H1 (cell line): Measurements from ENCODE around the gene SLC7A8. TPM values are rescaled to one million over a fixed set of nuclear protein-coding genes. Genes with fewer than 3 reads are reported as not detected.

ENCODE experiments used
- CTCF ChIA-PET: fragments of 300-600 bp; sonication (Branson Sonifier 250); formaldehyde crosslinking; loops from one replicate; lab custom pipeline; 2021; ENCODE audit not compliant: partially characterized antibody; lab: Charles Lee
- POLR2A ChIA-PET: fragments of 300-600 bp; sonication (Branson Sonifier 250); formaldehyde crosslinking; loops from one replicate; lab custom pipeline; 2021; ENCODE audit warnings: inconsistent platforms; ENCODE audit not compliant: partially characterized antibody; lab: Charles Lee
- DNase-seq, 2 experiments: peaks; one replicate each; pipeline versions ENCODE4 v3.0.0 to v3.0.0-alpha.2; 2010 to 2022; ENCODE audit warnings: low spot score in 2 of 2, low read depth in 1 of 2, mixed read lengths in 1 of 2
- FAIRE-seq: peaks from 2 replicates; lab custom pipeline; 2011; peaks lifted over from hg19 to GRCh38; lab: Jason Lieb, UNC
- H2AFZ ChIP-seq: 2 replicates; pipeline ENCODE4 v1.8.1; 2012; ENCODE audit warnings: low read length, inconsistent platforms
- H2AK5ac ChIP-seq: 2 replicates; pipeline ENCODE4 v1.6.1; 2013; ENCODE audit warnings: low read depth, low read length
- H2BK120ac ChIP-seq: replicated peaks from 2 replicates; pipeline ENCODE3; 2013; ENCODE audit warnings: low read depth, low read length, inconsistent platforms
- H2BK12ac ChIP-seq: 2 replicates; pipeline ENCODE4 v1.6.1; 2013; ENCODE audit warnings: low read depth, low read length
- H2BK15ac ChIP-seq: 2 replicates; pipeline ENCODE4 v1.6.1; 2013; ENCODE audit warnings: low read length
- H2BK20ac ChIP-seq: 2 replicates; pipeline ENCODE4 v1.6.1; 2013; ENCODE audit warnings: low read length
- H2BK5ac ChIP-seq: 2 replicates; pipeline ENCODE4 v1.6.1; 2013; ENCODE audit warnings: low read depth, low read length
- H3K14ac ChIP-seq: 2 replicates; pipeline ENCODE4 v1.6.1; 2013; ENCODE audit warnings: inconsistent platforms; ENCODE audit not compliant: insufficient read length
- H3K18ac ChIP-seq: 2 replicates; pipeline ENCODE4 v1.6.1; 2013; ENCODE audit warnings: low read length; ENCODE audit errors: extremely low read depth
- H3K23ac ChIP-seq: 2 replicates; pipeline ENCODE4 v1.6.1; 2013; ENCODE audit warnings: inconsistent platforms; ENCODE audit not compliant: insufficient read length
- H3K23me2 ChIP-seq: 2 replicates; pipeline ENCODE4 v1.6.1; 2013; ENCODE audit warnings: low read depth, low read length
- H3K27ac ChIP-seq: 2 replicates; pipeline ENCODE4 v1.6.1; 2011; ENCODE audit warnings: low read depth, low read length, inconsistent platforms
- H3K27me3 ChIP-seq, 4 experiments: replicated peaks in 1 of 4; 1 replicate in 1 of 4; 2 replicates in 3 of 4; pipeline versions ENCODE4 v1.6.1 to v1.8.1; 2011 to 2013; ENCODE audit warnings: low read length in 3 of 4, mild to moderate bottlenecking in 3 of 4, inconsistent platforms in 2 of 4, mixed read lengths in 2 of 4, moderate library complexity in 1 of 4; ENCODE audit not compliant: control insufficient read depth in 3 of 4, insufficient read depth in 3 of 4; ENCODE audit errors: extremely low read depth in 1 of 4
- H3K36me3 ChIP-seq, 4 experiments: 2 replicates each; pipeline versions ENCODE4 v1.6.1 to v1.8.1; 2011 to 2013; ENCODE audit warnings: mild to moderate bottlenecking in 4 of 4, low read length in 3 of 4, moderate library complexity in 2 of 4, control low read depth in 1 of 4, inconsistent platforms in 1 of 4; ENCODE audit not compliant: insufficient read depth in 4 of 4, control insufficient read depth in 2 of 4
- H3K4ac ChIP-seq: replicated peaks from 2 replicates; pipeline ENCODE3; 2013; ENCODE audit warnings: low read length, low read depth, mixed read lengths, inconsistent platforms; ENCODE audit not compliant: insufficient read length
- H3K4me1 ChIP-seq, 4 experiments: replicated peaks in 1 of 4; 1 replicate in 1 of 4; 2 replicates in 3 of 4; pipeline versions ENCODE4 v1.6.1 to v1.8.1; 2011 to 2013; ENCODE audit warnings: low read length in 3 of 4, inconsistent platforms in 2 of 4, mixed read lengths in 1 of 4; ENCODE audit not compliant: insufficient read depth in 4 of 4, control insufficient read depth in 3 of 4
- H3K4me2 ChIP-seq, 2 experiments: 2 replicates each; pipeline versions ENCODE4 v1.6.1 to v1.8.1; 2011 to 2013; ENCODE audit warnings: low read depth in 2 of 2, low read length in 2 of 2, control low read depth in 1 of 2, inconsistent platforms in 1 of 2, mild to moderate bottlenecking in 1 of 2; ENCODE audit not compliant: insufficient read depth in 1 of 2
- H3K4me3 ChIP-seq, 4 experiments: fragments of 200-600, 300-600 bp in 1 of 4; sonication (generic), shearing (Covaris generic), sonication (Bioruptor Twin) in 1 of 4; 2 replicates each; pipeline versions ENCODE4 v1.5.1 to v1.8.1; 2011 to 2016; ENCODE audit warnings: low read length in 4 of 4, low read depth in 3 of 4, control low read depth in 2 of 4, inconsistent platforms in 2 of 4, mild to moderate bottlenecking in 2 of 4, mixed read lengths in 1 of 4, moderate library complexity in 1 of 4; ENCODE audit not compliant: insufficient read depth in 2 of 4; ENCODE audit errors: extremely low read depth in 1 of 4
- H3K56ac ChIP-seq: replicated peaks from 2 replicates; pipeline ENCODE3; 2013; ENCODE audit warnings: low read depth, mild to moderate bottlenecking, mixed read lengths, low read length, inconsistent platforms; ENCODE audit not compliant: insufficient read length
- H3K79me1 ChIP-seq: 2 replicates; pipeline ENCODE4 v1.6.1; 2013; ENCODE audit warnings: low read depth, low read length, control low read depth
- H3K79me2 ChIP-seq, 2 experiments: 2 replicates each; pipeline versions ENCODE4 v1.6.1 to v1.8.1; 2012 to 2013; ENCODE audit warnings: low read length in 2 of 2, mild to moderate bottlenecking in 2 of 2, inconsistent platforms in 1 of 2; ENCODE audit not compliant: insufficient read depth in 2 of 2, control insufficient read depth in 1 of 2
- H3K9ac ChIP-seq, 4 experiments: replicated peaks in 1 of 4; 1 replicate in 1 of 4; 2 replicates in 3 of 4; pipeline versions ENCODE4 v1.6.1 to v1.8.1; 2011 to 2013; ENCODE audit warnings: low read depth in 3 of 4, low read length in 3 of 4, control low read depth in 2 of 4, mild to moderate bottlenecking in 2 of 4, moderate library complexity in 2 of 4, inconsistent platforms in 1 of 4; ENCODE audit errors: extremely low read depth in 1 of 4
- H3K9me3 ChIP-seq, 2 experiments: 2 replicates each; pipeline versions ENCODE4 v1.6.1 to v1.8.1; 2012 to 2013; ENCODE audit warnings: mild to moderate bottlenecking in 2 of 2, moderate library complexity in 2 of 2, control low read depth in 1 of 2, inconsistent platforms in 1 of 2, low read depth in 1 of 2, low read length in 1 of 2, mixed read lengths in 1 of 2; ENCODE audit not compliant: insufficient read depth in 2 of 2
- H4K20me1 ChIP-seq, 2 experiments: replicated peaks in 1 of 2; 2 replicates each; pipeline versions ENCODE3 to v1.8.1; 2011 to 2013; ENCODE audit warnings: inconsistent platforms in 2 of 2, low read length in 2 of 2, mild to moderate bottlenecking in 1 of 2; ENCODE audit not compliant: insufficient read depth in 2 of 2, control insufficient read depth in 1 of 2
- H4K5ac ChIP-seq: 2 replicates; pipeline ENCODE4 v1.6.1; 2013; ENCODE audit warnings: low read length, low read depth, mixed read lengths, inconsistent platforms; ENCODE audit not compliant: insufficient read length
- H4K8ac ChIP-seq: 2 replicates; pipeline ENCODE4 v1.8.0; 2013; ENCODE audit warnings: mild to moderate bottlenecking, moderate library complexity, low read length, inconsistent platforms; ENCODE audit not compliant: insufficient read depth; ENCODE audit errors: extremely low read depth
- H4K91ac ChIP-seq: replicated peaks from 2 replicates; pipeline ENCODE3; 2013; ENCODE audit warnings: low read length, mixed read lengths, inconsistent platforms; ENCODE audit not compliant: insufficient read length
- BACH1 ChIP-seq: IDR thresholded peaks from 2 replicates; pipeline ENCODE4 v1.6.1; 2012; ENCODE audit warnings: low read length, improper control_type of control experiment
- CBX8 ChIP-seq: fragments of 300-800, 300-1000 bp; sonication (generic); IDR thresholded peaks from 2 replicates; pipeline ENCODE4 v1.7.1; 2016; ENCODE audit warnings: low read depth, low read length, borderline replicate concordance
- EP300 ChIP-seq, 2 experiments: IDR thresholded peaks; 1 replicate in 1 of 2; 2 replicates in 1 of 2; pipeline ENCODE4 v1.6.1; 2011 to 2012; ENCODE audit warnings: low read depth in 2 of 2, low read length in 2 of 2, mild to moderate bottlenecking in 2 of 2, borderline replicate concordance in 1 of 2, inconsistent platforms in 1 of 2, moderate library complexity in 1 of 2
- KDM4A ChIP-seq: IDR thresholded peaks from one replicate; pipeline ENCODE4 v1.7.1; 2012; ENCODE audit warnings: low read depth, mild to moderate bottlenecking, moderate library complexity, low read length, inconsistent platforms; ENCODE audit not compliant: severe bottlenecking
- MAFK ChIP-seq: IDR thresholded peaks from 2 replicates; pipeline ENCODE4 v1.6.1; 2012; ENCODE audit warnings: low read depth, mild to moderate bottlenecking, improper control_type of control experiment, low read length
- NRF1 ChIP-seq: IDR thresholded peaks from 2 replicates; pipeline ENCODE4 v1.6.1; 2011; ENCODE audit warnings: mild to moderate bottlenecking, low read depth, low read length, improper control_type of control experiment
- POLR2AphosphoS5 ChIP-seq: IDR thresholded peaks from 2 replicates; pipeline ENCODE4 v1.6.1; 2011; ENCODE audit warnings: low read depth, low read length
- RAD21 ChIP-seq, 2 experiments: IDR thresholded peaks in 1 of 2; conservative IDR thresholded peaks in 1 of 2; 2 replicates each; pipeline ENCODE4 v1.6.1; 2011; ENCODE audit warnings: low read depth in 2 of 2, low read length in 2 of 2, improper control_type of control experiment in 1 of 2, inconsistent platforms in 1 of 2, mild to moderate bottlenecking in 1 of 2, moderate library complexity in 1 of 2
- RFX5 ChIP-seq: IDR thresholded peaks from 2 replicates; pipeline ENCODE4 v1.6.1; 2011; ENCODE audit warnings: low read depth, low read length, improper control_type of control experiment, borderline replicate concordance
- SIN3A ChIP-seq, 2 experiments: IDR thresholded peaks in 1 of 2; conservative IDR thresholded peaks in 1 of 2; 2 replicates each; pipeline ENCODE4 v1.6.1; 2011 to 2012; ENCODE audit warnings: low read length in 2 of 2, improper control_type of control experiment in 1 of 2, low read depth in 1 of 2, mild to moderate bottlenecking in 1 of 2
- TCF12 ChIP-seq: IDR thresholded peaks from 2 replicates; pipeline ENCODE4 v1.6.1; 2011; ENCODE audit warnings: low read depth, mild to moderate bottlenecking, low read length
- USF2 ChIP-seq: IDR thresholded peaks from 2 replicates; pipeline ENCODE4 v1.6.1; 2011; ENCODE audit warnings: low read length, improper control_type of control experiment
- WGBS, 2 experiments: shearing (Covaris generic) in 1 of 2; methylation state at CpG; one replicate each; pipeline versions ENCODE4 v1.1.6 to v1.1.7; 2013 to 2015; ENCODE audit warnings: low lambda C conversion rate in 2 of 2, mixed read lengths in 2 of 2, inconsistent platforms in 1 of 2, low coverage in 1 of 2, missing lambda C conversion rate in 1 of 2; ENCODE audit not compliant: insufficient replicate concordance in 2 of 2, insufficient coverage in 1 of 2, insufficient read length in 1 of 2; ENCODE audit errors: extremely low coverage in 1 of 2, missing lambda C conversion rate in 1 of 2; 5-methylcytosine and 5-hydroxymethylcytosine counted together
- polyA plus RNA-seq, 7 experiments: library from polyadenylated mRNA; depleted of rRNA in 3 of 7; stranded (reverse) in 5 of 7; unstranded in 2 of 7; fragments of >200 nt in 5 of 7; fragments of 200-250 nt in 2 of 7; gene quantifications; 1 replicate in 5 of 7; 2 replicates in 1 of 7; 4 replicates in 1 of 7; pipeline versions ENCODE4 v1.2.1 to v1.2.3, GENCODE V29; 2011 to 2013; ENCODE audit warnings: missing spikeins in 2 of 7, mixed read lengths in 2 of 7
- total RNA-seq: library from RNA; stranded (reverse); fragmentation: NEBNext Ultra II Directional; extraction: Animal tissue kit (Norgen Biotek cat#: 25700); gene quantifications from 2 replicates; pipeline ENCODE4 v1.2.1, GENCODE V29; 2021

Gene SLC7A8
- total and polyA plus RNA-seq, 2 of the 8 experiments (the other 6 are each of a cell fraction or from before 2014, with no cell fraction given), result 182 to 204 TPM

GRCh38 chr14:23125011-23125410, 58.4 kb downstream of the SLC7A8 start:
- H3K79me2 ChIP-seq, result no peaks in the 10 kb centered on the region
- H3K23me2 ChIP-seq, result no peaks in the 10 kb centered on the region
- peaks cover 0 to 2% of the 10 kb centered on the region in 2 experiments for H4K20me1 ChIP-seq
- H4K5ac ChIP-seq, result no peak overlapping the region
- no peaks in the 10 kb centered on the region for H3K9me3 ChIP-seq
- no peaks in the 10 kb centered on the region for H3K79me1 ChIP-seq
- FAIRE-seq, result no peak
- no peak overlapping the region for H2AFZ ChIP-seq
- H3K23ac ChIP-seq, result no peak overlapping the region
- H2BK120ac ChIP-seq, result no peak overlapping the region
- peaks cover 0 to 11% (median 4%) of the 10 kb centered on the region in 4 experiments; a peak in 5 of 7 replicates for H3K4me1 ChIP-seq
- H2BK12ac ChIP-seq, result no peak overlapping the region
- H3K27me3 ChIP-seq, result no peaks in the 10 kb centered on the region
- H3K4me2 ChIP-seq, result no peak overlapping the region
- no peak overlapping the region for H2AK5ac ChIP-seq
- H3K56ac ChIP-seq, result no peak overlapping the region
- H3K4ac ChIP-seq, result no peak overlapping the region
- DNase-seq, result no peak
- peaks cover 13 to 35% (median 20%) of the 10 kb centered on the region in 4 experiments for H3K36me3 ChIP-seq
- no peak overlapping the region for H3K9ac ChIP-seq
- H3K27ac ChIP-seq, result no peak overlapping the region
- H2BK15ac ChIP-seq, result no peak overlapping the region
- H2BK5ac ChIP-seq, result no peak overlapping the region
- no peak overlapping the region for H4K8ac ChIP-seq
- ChIA-PET CTCF (interaction anchor here (1.1 to 11.8 kb wide), 5 partner anchors 30 to 81 kb away, joined by 3 to 290 read pairs (median 6); partner anchors contain the start of genes ACIN1, C14orf119 and SLC7A8), POLR2A (interaction anchor here (0.7 to 3.1 kb wide), 7 partner anchors 12 to 30 kb away, joined by 3 to 9 read pairs (median 4); partner anchors contain the start of genes ACIN1 and C14orf119)
- no peak overlapping the region for H4K91ac ChIP-seq
- no peak overlapping the region for H3K4me3 ChIP-seq
- H3K18ac ChIP-seq, result no peak overlapping the region
- no peak overlapping the region for H3K14ac ChIP-seq
- no peak overlapping the region for H2BK20ac ChIP-seq
- WGBS, 2 experiments, result 66 to 100% methylated on average over 1 to 3 of the region's 3 CpGs
- TF ChIP-seq NRF1 (no peak), MAFK (no peak), USF2 (no peak), BACH1 (no peak), RAD21 (IDR thresholded peaks at IDR 0.05 in 1 of 2, conservative IDR thresholded peaks at IDR 0.05 in 1 of 2; ENCODE audit: low read depth in 2 of 2, low read length in 2 of 2) (no peak), RFX5 (no peak), KDM4A (no peak), POLR2AphosphoS5 (no peak), TCF12 (no peak), SIN3A (conservative IDR thresholded peaks at IDR 0.05 in 1 of 2, IDR thresholded peaks at IDR 0.05 in 1 of 2; ENCODE audit: low read depth in 1 of 2, low read length in 2 of 2) (no peak), CBX8 (no peak), EP300 (IDR thresholded peaks at IDR 0.05; ENCODE audit: borderline replicate concordance in 1 of 2, low read depth in 2 of 2, low read length in 2 of 2) (no peak)
